Subcutaneous abdominal adipose tissue (tissue), 5 donors: ENCODE data around the gene CCNF.
A peak's percentile ranks its signal among the peaks of the same experiment; 100 is the strongest.

ENCODE experiments used
- H3K27ac ChIP-seq: one replicate; pipeline ENCODE4 v1.7.0; 2013; ENCODE audit warnings: low read depth, mild to moderate bottlenecking, inconsistent platforms, low read length, moderate library complexity
- H3K27me3 ChIP-seq, 5 donors: one replicate each; pipeline ENCODE4 v1.7.0; 2013; ENCODE audit warnings: low read length in 5 of 5, inconsistent platforms in 1 of 5; ENCODE audit not compliant: control insufficient read depth in 5 of 5, insufficient read depth in 4 of 5
- H3K36me3 ChIP-seq, 5 donors: one replicate each; pipeline ENCODE4 v1.7.0; 2013; ENCODE audit warnings: low read length in 5 of 5; ENCODE audit not compliant: control insufficient read depth in 5 of 5, insufficient read depth in 5 of 5
- H3K4me1 ChIP-seq, 5 donors: one replicate each; pipeline ENCODE4 v1.7.0; 2013; ENCODE audit warnings: low read length in 5 of 5, mild to moderate bottlenecking in 3 of 5, moderate library complexity in 1 of 5; ENCODE audit not compliant: control insufficient read depth in 5 of 5, insufficient read depth in 5 of 5
- H3K4me3 ChIP-seq, 5 donors: one replicate each; pipeline ENCODE4 v1.7.0; 2013; ENCODE audit warnings: low read length in 5 of 5, low read depth in 1 of 5
- H3K9ac ChIP-seq, 5 donors: one replicate each; pipeline ENCODE4 v1.7.0; 2013; ENCODE audit warnings: low read length in 5 of 5, mild to moderate bottlenecking in 4 of 5, moderate library complexity in 3 of 5
- H3K9me3 ChIP-seq, 5 donors: one replicate each; pipeline ENCODE4 v1.7.0; 2013; ENCODE audit warnings: low read length in 5 of 5; ENCODE audit not compliant: control insufficient read depth in 5 of 5
- donor health status: healthy.
- donor health status: healthy.
- donor health status: healthy.
- donor health status: healthy.
- donor health status: healthy.

CCNF gene

GRCh38 chr16:2507665-2508064, 78.4 kb downstream of the CCNF start:
- Histone ChIP-seq H3K9me3 (no peaks in the 10 kb centered on the region), H3K4me1 (peaks cover 0 to 48% (median 32%) of the 10 kb centered on the region in 5 donors), H3K9ac (peak overlapping the region in 2 of 5 donors; percentile 37 to 71), H3K27me3 (no peaks in the 10 kb centered on the region), H3K27ac (peak overlapping the region; percentile 69), H3K36me3 (no peaks in the 10 kb centered on the region), H3K4me3 (peak overlapping the region in 2 of 5 donors; percentile 1 to 40)
